HL-60/S4 treated with phorbol 12-myristate 13-acetate at 8.2 ng/mL for 4 days and 3 days (cell line): ENCODE results near the gene GYS1.
"Not testable (repeated sequence)": the region's sequence is repeated elsewhere in the genome, so short reads cannot be mapped to it uniquely, and the experiment has no call there.

Experiments used
- in situ Hi-C: fragments of 300-500 bp; cut with MboI; formaldehyde crosslinking; loops from 2 replicates; pipeline ENCODE4 v1.15.0; 2022; ENCODE audit warnings: low sequenced_read_pairs

Gene GYS1

GRCh38 chr19:49018388-49019241, 25.5 kb upstream of the GYS1 start:
- in situ Hi-C loops: not testable (repeated sequence)

GRCh38 chr19:49017666-49018351, 24.7 kb upstream of the GYS1 start:
- in situ Hi-C loops: no loop called here

DNA sequence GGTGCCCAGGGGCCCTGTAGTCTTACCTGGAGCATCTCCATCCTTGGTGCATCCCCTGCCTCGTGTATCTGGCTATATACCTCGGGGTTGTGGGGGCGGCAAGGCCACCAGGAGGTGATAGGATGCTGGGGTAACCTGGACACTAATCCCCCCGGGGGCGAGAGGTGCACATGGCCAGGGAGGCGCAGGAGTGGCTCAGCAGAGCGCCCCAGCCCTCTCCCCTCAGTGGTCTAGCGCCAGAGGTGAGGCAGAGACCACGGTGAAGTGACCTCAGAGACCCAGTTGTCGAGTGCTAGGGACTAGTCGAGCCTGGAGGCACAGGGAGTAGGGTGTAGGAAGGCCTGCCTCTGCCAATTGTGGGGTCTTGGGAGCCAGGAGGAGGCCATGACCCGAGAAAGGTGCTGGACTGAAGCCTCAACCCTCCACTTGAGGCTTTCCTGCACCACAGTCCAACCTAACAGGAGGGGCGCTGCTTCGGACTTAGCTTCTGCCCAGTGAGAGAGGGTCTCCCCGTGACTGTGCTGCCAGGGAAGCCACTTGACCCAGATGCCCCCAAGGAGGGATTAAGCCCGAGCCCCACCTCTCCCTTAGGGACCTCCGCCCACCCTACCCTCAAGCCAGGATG, 24.0 kb upstream of the GYS1 start, which contains the start of gene LHB:
LHB (minus strand) TSS at position 51 of the 625 bp plus-strand sequence; CDS start at position 41, 10 bp downstream.
- in situ Hi-C loops: no loop called here

GRCh38 chr19:49016067-49016839, 23.1 kb upstream of the GYS1 start:
- in situ Hi-C loops: no loop called here

- in situ Hi-C loops: no loop called here
Observed at GRCh38 chr19:49014870-49015255, 21.8 kb upstream of the GYS1 start.

DNA sequence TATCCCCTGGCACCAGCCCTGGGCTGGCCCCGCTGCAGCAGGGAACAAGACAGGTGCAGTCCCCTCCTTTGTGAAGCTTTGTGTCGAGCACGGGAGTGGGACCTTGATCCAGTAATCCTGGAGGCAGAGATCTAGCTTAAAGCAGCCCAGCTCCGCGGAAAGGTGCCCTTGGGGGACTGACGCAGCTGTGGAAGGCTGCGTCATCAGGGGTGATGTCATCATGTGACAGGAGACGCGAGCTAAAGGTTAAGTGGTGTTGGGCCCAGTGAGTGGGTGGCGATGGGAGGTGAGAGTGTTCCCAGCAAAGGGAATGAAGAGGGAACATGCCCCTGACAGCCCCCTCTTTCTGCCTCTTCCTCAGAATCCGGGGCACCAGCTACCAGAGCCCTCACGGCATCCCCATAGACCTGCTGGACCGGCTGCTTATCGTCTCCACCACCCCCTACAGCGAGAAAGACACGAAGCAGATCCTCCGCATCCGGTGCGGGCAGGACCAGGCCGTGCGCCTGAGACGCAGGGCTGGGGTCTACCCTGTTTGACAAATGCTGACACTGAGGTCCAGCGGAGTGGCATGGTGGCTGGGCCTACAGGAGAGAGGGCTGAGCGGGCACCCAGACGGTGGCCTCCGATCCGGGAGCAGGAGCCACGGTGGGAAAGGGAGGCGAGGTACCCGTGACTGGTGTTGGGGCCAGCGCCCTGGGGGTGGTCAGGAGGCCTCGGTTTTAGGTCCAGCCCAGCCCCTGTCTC, 21.2 kb upstream of the GYS1 start:
- in situ Hi-C loops: no loop called here

- in situ Hi-C loops: no loop called here
Observed at GRCh38 chr19:49011194-49011593, 18.1 kb upstream of the GYS1 start.

DNA sequence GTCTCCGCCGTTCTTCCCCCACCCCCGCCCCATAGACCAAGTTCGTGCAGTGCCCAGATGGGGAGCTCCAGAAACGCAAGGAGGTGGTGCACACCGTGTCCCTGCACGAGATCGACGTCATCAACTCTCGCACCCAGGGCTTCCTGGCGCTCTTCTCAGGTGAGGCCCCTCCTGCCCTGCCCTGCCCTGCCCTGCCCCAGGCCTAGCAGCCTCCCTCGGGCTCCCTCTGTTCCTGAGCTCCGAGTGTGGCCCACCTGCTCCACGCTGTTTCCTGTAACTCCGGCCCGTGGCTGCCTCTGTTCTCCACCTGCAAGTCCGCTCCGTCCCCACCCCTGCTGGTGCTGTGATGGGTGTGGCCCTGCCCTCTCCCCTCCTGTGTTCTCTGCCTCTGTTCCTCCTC, 17.3 kb upstream of the GYS1 start:
- in situ Hi-C loops: no loop called here

DNA sequence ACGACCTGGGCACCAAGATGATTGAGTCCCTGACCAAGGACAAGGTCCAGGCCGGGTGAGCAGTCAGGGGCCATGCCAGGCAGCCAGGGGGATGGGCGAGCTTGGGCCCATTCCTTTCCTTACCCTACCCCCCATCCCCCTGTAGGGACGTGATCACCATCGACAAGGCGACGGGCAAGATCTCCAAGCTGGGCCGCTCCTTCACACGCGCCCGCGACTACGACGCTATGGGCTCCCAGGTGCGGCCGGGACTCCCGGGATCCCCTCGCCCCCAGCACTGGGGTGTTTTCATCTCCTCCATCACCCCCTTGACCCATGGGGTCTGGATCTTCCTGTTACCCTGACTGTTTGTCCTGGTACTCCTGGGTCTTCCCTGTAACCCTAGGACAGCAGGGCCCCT, 16.7 kb upstream of the GYS1 start:
- in situ Hi-C loops: no loop called here

- in situ Hi-C loops: no loop called here
Observed at GRCh38 chr19:49006905-49007304, 13.8 kb upstream of the GYS1 start.

GRCh38 chr19:49004964-49005614, 12.0 kb upstream of the GYS1 start:
- in situ Hi-C loops: no loop called here

DNA sequence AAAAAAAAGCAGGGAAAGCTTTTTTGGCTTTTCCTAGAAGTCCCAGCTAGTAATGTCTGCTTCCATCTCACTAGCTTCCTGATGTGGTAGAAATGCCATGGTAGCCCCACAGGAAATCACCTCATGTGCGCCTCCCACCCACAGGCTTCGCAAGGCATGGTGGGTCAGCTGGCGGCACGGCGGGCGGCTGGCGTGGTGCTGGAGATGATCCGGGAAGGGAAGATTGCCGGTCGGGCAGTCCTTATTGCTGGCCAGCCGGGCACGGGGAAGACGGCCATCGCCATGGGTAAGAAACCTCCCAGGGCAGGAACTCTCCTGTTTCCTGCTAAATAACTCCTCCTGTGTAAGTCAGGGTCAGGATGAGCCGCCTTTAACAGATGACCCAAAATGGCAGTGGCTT, 11.0 kb upstream of the GYS1 start:
- in situ Hi-C loops: no loop called here

DNA sequence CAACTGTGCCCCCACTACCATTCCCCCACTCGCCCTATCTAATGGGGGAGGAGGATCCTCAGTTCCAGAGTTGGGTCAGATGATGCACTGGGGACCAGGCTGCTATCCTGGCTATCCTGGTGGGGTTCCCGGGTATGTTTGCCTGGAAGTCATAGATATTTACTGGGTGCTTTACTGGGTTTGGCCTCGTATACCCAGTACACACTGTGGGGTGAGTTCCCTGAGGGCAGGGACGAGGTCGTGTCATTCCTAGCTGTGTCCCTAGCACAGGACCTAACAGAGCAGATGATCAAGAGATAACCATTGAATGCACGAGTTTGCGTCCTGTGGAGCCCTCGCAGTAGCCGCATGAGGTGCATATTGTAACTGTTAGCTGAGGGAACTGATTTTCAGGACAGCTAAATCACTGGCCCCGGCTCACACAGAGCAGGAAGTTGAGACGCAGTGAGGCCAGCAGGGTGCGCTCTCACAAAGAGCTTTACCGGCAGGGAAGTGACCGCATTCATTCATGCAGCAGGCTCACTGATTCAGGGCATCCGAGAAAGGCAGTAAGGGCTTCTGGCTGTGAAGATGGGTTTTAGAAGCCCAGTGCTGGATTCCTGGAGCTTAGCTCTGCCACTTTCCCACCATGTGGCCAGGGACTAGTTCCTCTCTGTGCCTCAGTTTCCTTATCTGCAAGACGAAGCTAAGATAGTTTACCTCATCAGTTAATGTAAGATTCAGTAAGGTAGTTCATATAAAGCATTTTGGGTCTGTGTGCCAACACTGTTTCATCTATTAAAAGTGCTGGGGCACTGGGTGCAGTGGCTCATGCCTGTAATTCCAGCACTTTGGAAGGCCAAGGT, 6.6 kb upstream of the GYS1 start:
- in situ Hi-C loops: no loop called here

DNA sequence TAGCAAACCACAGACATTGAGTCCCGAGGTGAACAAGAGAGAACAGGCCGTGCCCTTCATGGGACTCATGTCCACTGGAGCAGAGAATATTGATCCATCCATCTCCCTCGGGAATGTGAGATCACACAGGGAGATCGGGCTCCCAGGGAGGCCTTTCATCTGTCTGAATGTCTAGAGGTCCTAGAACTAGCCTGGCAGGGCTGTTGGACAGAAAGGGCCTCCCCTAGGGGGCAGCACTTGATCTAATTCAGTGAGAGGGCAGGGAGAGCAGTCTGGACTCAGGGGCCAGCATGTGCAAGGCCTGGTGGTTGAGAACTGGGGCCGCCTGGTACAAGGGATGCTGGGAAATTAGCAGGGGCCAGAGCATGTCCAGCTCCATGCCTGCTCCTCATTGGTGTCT, 4.9 kb upstream of the GYS1 start:
- in situ Hi-C loops: no loop called here

GRCh38 chr19:48994035-48994386, 902 bp upstream of the GYS1 start:
- in situ Hi-C loops: no loop called here

DNA sequence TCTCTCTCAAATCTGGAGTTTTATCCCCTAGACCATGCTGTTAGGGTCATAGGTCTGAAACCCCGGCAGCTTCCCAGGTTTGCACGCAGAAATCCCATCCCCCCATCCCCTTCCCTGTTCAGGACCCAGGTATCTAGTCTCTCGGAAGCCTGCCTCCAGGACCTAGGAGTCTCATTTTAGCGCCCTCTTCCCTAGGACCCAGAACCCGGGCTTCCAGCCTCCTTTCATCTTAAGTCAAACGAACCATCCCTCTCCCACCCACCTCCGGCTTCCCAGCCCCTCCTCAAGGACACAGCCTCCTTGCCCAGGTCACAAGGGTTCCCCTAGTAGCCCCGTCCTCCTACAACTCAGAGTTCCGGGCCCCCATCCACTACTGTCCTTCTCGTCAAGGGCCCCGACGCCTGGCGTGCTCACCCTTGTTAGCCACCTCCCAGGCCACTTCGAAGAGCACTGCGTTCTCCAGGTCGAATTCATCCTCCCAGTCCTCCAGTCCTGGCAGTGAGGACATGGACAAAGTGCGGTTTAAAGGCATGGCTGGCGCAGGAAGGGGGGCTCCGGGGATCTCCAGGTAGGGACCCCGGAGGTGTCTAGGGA, 431 bp downstream of the GYS1 start:
- in situ Hi-C loops: no loop called here

DNA sequence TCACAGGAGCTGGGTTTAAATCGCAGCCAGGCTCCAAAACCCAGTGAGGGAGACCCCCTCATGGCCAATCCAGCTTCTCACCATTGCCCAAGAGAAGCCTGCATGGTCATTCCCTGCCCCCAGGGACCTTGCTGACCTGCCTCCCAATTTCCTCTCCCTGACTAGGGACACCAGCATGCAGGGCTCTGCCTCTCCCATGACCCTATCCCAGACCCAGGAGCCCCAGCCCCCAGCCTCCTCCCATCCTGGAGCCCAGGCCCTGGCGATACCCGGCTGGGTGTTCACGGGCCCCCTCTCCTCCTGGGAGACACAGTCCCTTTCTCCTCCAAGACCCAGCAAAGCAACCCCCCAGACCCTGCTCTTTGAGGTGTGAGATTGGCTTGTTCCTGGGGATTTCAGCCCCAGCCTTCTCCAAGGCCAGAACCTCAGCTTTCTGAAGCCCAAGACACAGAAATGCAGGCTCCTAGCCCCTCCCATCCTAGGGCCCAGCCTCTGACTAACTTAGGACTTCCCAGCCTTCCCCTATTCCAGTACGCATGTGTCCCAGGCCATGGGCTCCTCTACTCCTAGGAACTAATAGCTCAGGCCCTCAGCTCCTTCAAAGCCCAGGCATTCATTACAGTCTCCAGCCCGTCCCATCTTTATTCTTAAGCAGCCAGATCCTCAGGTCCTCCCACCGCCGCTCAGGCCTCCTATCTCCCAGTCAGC, 1.1 kb downstream of the GYS1 start:
- in situ Hi-C loops: no loop called here

- in situ Hi-C loops: no loop called here
Observed at GRCh38 chr19:48991011-48991609, 2.0 kb downstream of the GYS1 start.
